Fibroblast of peridontal ligament (primary cell): ENCODE data around the gene POLK.

Source experiments
- DNase-seq: peaks from one replicate; pipeline ENCODE4 v3.0.0-alpha.2; 2010; ENCODE audit errors: extremely low read depth

Gene POLK

DNA sequence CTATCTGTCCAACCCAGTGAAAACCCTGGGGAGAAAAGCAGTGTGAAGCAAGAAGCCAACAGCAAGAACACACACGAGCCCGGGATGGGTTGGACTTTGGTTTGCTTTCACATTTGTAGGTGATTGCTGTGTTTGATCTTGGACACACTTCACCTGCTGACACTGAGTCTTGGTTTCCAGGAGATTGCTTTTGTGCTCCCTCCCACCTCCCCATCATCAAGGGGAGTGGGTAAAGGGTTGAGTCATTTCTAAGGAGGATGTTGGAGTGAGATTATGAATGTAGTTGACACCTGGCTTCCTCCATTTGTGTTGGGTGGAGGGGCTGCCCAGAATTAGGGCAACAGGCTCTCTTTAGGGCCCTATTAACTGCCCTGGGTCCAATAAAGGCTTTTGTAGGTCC is 137.0 kb downstream of the POLK start:
- DNase-seq = no peak
